Lung (tissue), 12 donors: ENCODE measurements around the gene KCND2. TPM values are rescaled to one million over a fixed set of nuclear protein-coding genes. Genes with fewer than 3 reads are reported as not detected.
A peak's percentile ranks its signal among the peaks of the same experiment; 100 is the strongest.

Source experiments
- ATAC-seq: fragments of 200-7000 bp; cut with Tn5 transposase; one replicate; pipeline ENCODE4 v1.9.1; 2020; ENCODE audit warnings: moderate number of reproducible peaks; ENCODE audit not compliant: insufficient read depth, low FRiP score
- DNase-seq, 3 donors: peaks; one replicate each; pipeline ENCODE4 v3.0.0-alpha.2; 2013 to 2017
- H3K27ac ChIP-seq, 2 donors: one replicate each; pipeline ENCODE4 v1.5.1; 2013; ENCODE audit warnings: mild to moderate bottlenecking in 2 of 2, moderate library complexity in 2 of 2, control low read depth in 1 of 2, inconsistent platforms in 1 of 2, low read depth in 1 of 2, low read length in 1 of 2
- H3K27me3 ChIP-seq, 3 donors: one replicate each; pipeline ENCODE4 v1.5.1; 2013; ENCODE audit warnings: low read length in 2 of 3; ENCODE audit not compliant: control insufficient read depth in 3 of 3, insufficient read depth in 3 of 3
- H3K36me3 ChIP-seq, 4 donors: one replicate each; pipeline ENCODE4 v1.5.1; 2013; ENCODE audit warnings: low read length in 4 of 4, mild to moderate bottlenecking in 1 of 4, moderate library complexity in 1 of 4; ENCODE audit not compliant: control insufficient read depth in 4 of 4, insufficient read depth in 4 of 4
- H3K4me1 ChIP-seq, 5 donors: one replicate each; pipeline ENCODE4 v1.5.1; 2013; ENCODE audit warnings: low read length in 5 of 5, mild to moderate bottlenecking in 2 of 5, moderate library complexity in 1 of 5; ENCODE audit not compliant: control insufficient read depth in 5 of 5, insufficient read depth in 5 of 5
- H3K4me3 ChIP-seq: one replicate; pipeline ENCODE4 v1.5.1; 2013; ENCODE audit warnings: mild to moderate bottlenecking, control low read depth, moderate library complexity
- H3K9ac ChIP-seq, 2 donors: one replicate each; pipeline ENCODE4 v1.5.1; 2013; ENCODE audit warnings: low read length in 2 of 2, control low read depth in 1 of 2; ENCODE audit not compliant: insufficient read depth in 1 of 2
- H3K9me3 ChIP-seq, 4 donors: one replicate each; pipeline ENCODE4 v1.5.1; 2013; ENCODE audit warnings: low read length in 3 of 4, mild to moderate bottlenecking in 1 of 4, moderate library complexity in 1 of 4; ENCODE audit not compliant: control insufficient read depth in 4 of 4, insufficient read depth in 3 of 4
- WGBS, 2 donors: extraction: QIAGEN DNeasy Blood & Tissue Kit; methylation state at CpG; one replicate each; pipeline ENCODE4 v1.1.7; 2013; 5-methylcytosine and 5-hydroxymethylcytosine counted together
- polyA plus RNA-seq, 2 donors: library from polyadenylated mRNA; stranded (reverse); fragments of 200-250 nt; gene quantifications; one replicate each; pipeline ENCODE4 v1.2.1, GENCODE V29; 2013
- total RNA-seq, 2 donors: library from RNA; depleted of rRNA in 1 of 2; stranded (reverse); fragments of >200 nt in 1 of 2; gene quantifications; one replicate each; pipeline ENCODE4 v1.2.1, GENCODE V29; 2014 to 2021
- TF ChIP-seq, protein P1 (sequence below): IDR thresholded peaks from 2 replicates; pipeline ENCODE4 v1.5.1; 2012; ENCODE audit warnings: mild to moderate bottlenecking; ENCODE audit errors: control extremely low read depth, extremely low read depth
- donor health status: control.
- donor health status: control.
- donor health status: Bipolar disorder and iron deficiency.
- donor health status: healthy.
- donor health status: DM: yes; HTN: yes; CAD: no.

Gene KCND2
- total and polyA plus RNA-seq, 4 donors = 0.03 to 1.1 (median 0.10) TPM

DNA sequence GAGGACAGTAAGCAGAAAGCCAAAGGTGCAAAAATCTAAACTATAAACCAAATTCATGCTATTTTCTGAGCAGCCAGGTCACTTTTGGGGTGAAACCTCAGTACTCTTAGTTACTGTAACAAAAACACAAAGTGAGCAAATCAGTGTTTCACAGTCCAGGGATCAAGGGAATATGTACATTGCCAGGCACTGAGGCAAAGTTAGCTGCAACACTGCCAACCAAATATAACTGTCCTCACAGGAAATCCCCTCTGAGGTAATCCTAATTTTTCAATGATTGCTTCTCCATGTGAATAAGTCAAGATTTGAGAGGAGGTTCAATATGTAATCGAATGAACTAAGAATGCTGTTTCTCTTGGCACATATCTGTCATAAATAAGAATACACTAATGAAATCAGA is 355.3 kb downstream of the KCND2 start:
- ATAC-seq = no peak
- H3K27ac ChIP-seq = no peak overlapping the region

DNA sequence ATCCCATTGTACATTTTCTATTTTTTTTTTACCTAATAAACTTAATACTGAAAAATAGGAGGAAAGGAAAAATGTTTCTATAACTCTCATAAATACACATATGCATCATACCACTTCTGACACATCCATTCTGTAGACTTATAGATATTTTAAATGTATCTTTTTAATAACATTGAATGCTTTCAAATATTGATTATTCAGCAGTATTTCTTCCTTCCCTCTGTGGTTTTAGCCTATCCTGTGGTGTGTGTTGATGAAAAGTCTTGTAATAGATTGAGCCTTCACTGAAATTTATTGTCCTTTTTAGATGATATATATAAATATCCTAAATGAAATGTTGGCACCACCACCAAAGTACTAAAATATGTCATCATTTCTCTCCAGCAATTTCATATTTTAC is 366.9 kb downstream of the KCND2 start:
- Histone ChIP-seq H3K36me3 (no peaks in the 10 kb centered on the region), H3K4me1 (no peaks in the 10 kb centered on the region), H3K27ac (no peak overlapping the region), H3K27me3 (no peaks in the 10 kb centered on the region), H3K4me3 (no peak overlapping the region), H3K9me3 (no peaks in the 10 kb centered on the region), H3K9ac (no peak overlapping the region)
- DNase-seq (no peak), ATAC-seq (no peak)
- TF ChIP-seq, protein P1, sequence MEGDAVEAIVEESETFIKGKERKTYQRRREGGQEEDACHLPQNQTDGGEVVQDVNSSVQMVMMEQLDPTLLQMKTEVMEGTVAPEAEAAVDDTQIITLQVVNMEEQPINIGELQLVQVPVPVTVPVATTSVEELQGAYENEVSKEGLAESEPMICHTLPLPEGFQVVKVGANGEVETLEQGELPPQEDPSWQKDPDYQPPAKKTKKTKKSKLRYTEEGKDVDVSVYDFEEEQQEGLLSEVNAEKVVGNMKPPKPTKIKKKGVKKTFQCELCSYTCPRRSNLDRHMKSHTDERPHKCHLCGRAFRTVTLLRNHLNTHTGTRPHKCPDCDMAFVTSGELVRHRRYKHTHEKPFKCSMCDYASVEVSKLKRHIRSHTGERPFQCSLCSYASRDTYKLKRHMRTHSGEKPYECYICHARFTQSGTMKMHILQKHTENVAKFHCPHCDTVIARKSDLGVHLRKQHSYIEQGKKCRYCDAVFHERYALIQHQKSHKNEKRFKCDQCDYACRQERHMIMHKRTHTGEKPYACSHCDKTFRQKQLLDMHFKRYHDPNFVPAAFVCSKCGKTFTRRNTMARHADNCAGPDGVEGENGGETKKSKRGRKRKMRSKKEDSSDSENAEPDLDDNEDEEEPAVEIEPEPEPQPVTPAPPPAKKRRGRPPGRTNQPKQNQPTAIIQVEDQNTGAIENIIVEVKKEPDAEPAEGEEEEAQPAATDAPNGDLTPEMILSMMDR = no peak

More for the DNA sequence above, 355.3 kb downstream of the KCND2 start:
- TF ChIP-seq, protein P1 = no peak
- H3K9ac ChIP-seq = no peak overlapping the region
- no peaks in the 10 kb centered on the region for H3K9me3 ChIP-seq
- H3K27me3 ChIP-seq = no peaks in the 10 kb centered on the region
- H3K4me1 ChIP-seq = no peaks in the 10 kb centered on the region
- no peak for DNase-seq
- no peaks in the 10 kb centered on the region for H3K36me3 ChIP-seq
- no peak overlapping the region for H3K4me3 ChIP-seq
- 67 to 96% methylated on average over 1 of the region's 1 CpG for WGBS, 2 donors

DNA sequence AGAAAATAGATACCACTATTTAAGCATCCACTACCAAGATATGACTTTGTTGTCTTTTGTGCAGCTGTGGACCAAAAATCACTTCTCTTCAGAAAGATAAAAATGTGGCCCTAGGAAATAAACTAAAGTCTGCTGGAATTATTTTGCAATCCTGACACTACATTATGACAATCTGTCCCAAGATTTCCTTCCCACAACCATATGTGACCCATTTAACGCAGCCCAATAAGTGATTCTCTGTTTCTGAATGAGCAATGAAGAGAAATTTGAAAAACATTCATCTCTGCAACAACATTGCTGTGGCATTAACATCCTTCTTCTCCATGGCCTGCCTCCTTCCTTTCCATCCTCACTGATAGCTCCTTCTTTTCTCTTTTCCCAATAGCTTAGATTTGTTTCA is 373.0 kb downstream of the KCND2 start:
- no peak for ATAC-seq
- Histone ChIP-seq H3K27me3 (no peaks in the 10 kb centered on the region), H3K4me3 (no peak overlapping the region), H3K9ac (no peak overlapping the region), H3K9me3 (no peaks in the 10 kb centered on the region), H3K36me3 (no peaks in the 10 kb centered on the region), H3K27ac (no peak overlapping the region), H3K4me1 (no peaks in the 10 kb centered on the region)
- TF ChIP-seq, protein P1 = no peak
- 84 to 98% methylated on average over 1 of the region's 1 CpG for WGBS, 2 donors
- DNase-seq = peak in 2 of 3 donors; percentile 18 to 56

DNA sequence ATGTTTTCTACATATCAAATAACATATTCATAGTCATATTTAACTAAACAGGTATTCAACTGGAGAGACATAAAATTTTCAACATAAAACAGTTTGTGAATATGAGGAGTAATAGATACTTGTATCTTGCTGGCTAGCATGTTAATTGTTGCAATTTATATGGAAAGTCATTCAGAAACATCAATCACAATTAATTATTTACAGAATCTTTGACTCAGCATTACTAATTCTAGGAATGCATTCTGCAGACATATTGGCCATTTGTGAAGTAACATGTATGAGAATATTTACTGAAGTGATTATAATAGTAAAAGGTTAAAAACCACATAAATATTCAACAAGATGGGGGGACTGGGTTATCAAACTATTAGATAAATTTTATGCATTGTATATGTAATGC is 381.3 kb downstream of the KCND2 start:
- peaks cover 0 to 4% (median 0%) of the 10 kb centered on the region in 4 donors for H3K9me3 ChIP-seq
- no peaks in the 10 kb centered on the region for H3K36me3 ChIP-seq
- no peak overlapping the region for H3K9ac ChIP-seq

More for the DNA sequence above, 381.3 kb downstream of the KCND2 start:
- no peak for DNase-seq
- TF ChIP-seq, protein P1 = no peak
- Histone ChIP-seq H3K4me3 (no peak overlapping the region), H3K4me1 (no peaks in the 10 kb centered on the region), H3K27ac (no peak overlapping the region), H3K27me3 (no peaks in the 10 kb centered on the region)
- no peak for ATAC-seq
